SK-N-SH (cell line): ENCODE data around the gene SCNM1. TPM values are rescaled to one million over a fixed set of nuclear protein-coding genes. Genes with fewer than 3 reads are reported as not detected.

Experiments
- CTCF ChIA-PET: fragments of 300-600, 350-600 bp; formaldehyde crosslinking; extraction: SDS; loops from one replicate; lab custom pipeline; 2021; lab: Yijun Ruan, JAX
- POLR2A ChIA-PET: fragments of 350-600 bp; sonication (Branson Sonifier 250); formaldehyde crosslinking; extraction: SDS; loops from one replicate; lab custom pipeline; 2020; ENCODE audit warnings: antibody characterized with exemption, inconsistent platforms; lab: Yijun Ruan, JAX
- DNase-seq: peaks from one replicate; pipeline ENCODE4 v3.0.0; 2012
- H2AFZ ChIP-seq: fragments of 200-600 bp; sonication (generic); 2 replicates; pipeline ENCODE4 v1.8.1; 2016; ENCODE audit warnings: antibody characterized with exemption, mild to moderate bottlenecking, low read depth
- H3F3A ChIP-seq: fragments of 200-600 bp; sonication (generic); replicated peaks from 2 replicates; pipeline ENCODE3; 2016; ENCODE audit warnings: antibody characterized with exemption, mild to moderate bottlenecking; ENCODE audit not compliant: insufficient read depth
- H3K27ac ChIP-seq, 2 experiments: fragments of 200-500 bp in 1 of 2; fragments of 200-600 bp in 1 of 2; sonication (Bioruptor generic) in 1 of 2; sonication (generic), shearing (Covaris generic) in 1 of 2; 2 replicates each; pipeline versions ENCODE4 v1.5.1 to v1.6.1; 2014 to 2016; ENCODE audit warnings: low read depth in 2 of 2, inconsistent platforms in 1 of 2, low read length in 1 of 2, mild to moderate bottlenecking in 1 of 2, mixed read lengths in 1 of 2
- H3K27me3 ChIP-seq: fragments of 200-600 bp; sonication (generic), shearing (Covaris generic); 2 replicates; pipeline ENCODE4 v1.6.1; 2016; ENCODE audit warnings: mixed run types; ENCODE audit not compliant: insufficient read depth
- H3K36me3 ChIP-seq, 2 experiments: fragments of 200-500 bp in 1 of 2; fragments of 200-600 bp in 1 of 2; sonication (Bioruptor generic) in 1 of 2; sonication (generic) in 1 of 2; replicated peaks in 1 of 2; 2 replicates each; pipeline versions ENCODE3 to v1.5.1; 2014 to 2016; ENCODE audit warnings: low read length in 1 of 2, mild to moderate bottlenecking in 1 of 2; ENCODE audit not compliant: insufficient read depth in 2 of 2, control insufficient read depth in 1 of 2
- H3K4me1 ChIP-seq, 2 experiments: fragments of 200-500 bp in 1 of 2; fragments of 200-600 bp in 1 of 2; sonication (Bioruptor generic) in 1 of 2; sonication (generic), shearing (Covaris generic) in 1 of 2; 2 replicates each; pipeline versions ENCODE4 v1.5.1 to v1.6.1; 2014 to 2016; ENCODE audit warnings: low read depth in 1 of 2, low read length in 1 of 2, mixed run types in 1 of 2; ENCODE audit not compliant: insufficient read depth in 2 of 2, control insufficient read depth in 1 of 2
- H3K4me2 ChIP-seq: fragments of 200-600 bp; sonication (generic), shearing (Covaris generic); 2 replicates; pipeline ENCODE4 v1.6.1; 2017; ENCODE audit warnings: mixed run types
- H3K4me3 ChIP-seq, 2 experiments: fragments of 200-500 bp in 1 of 2; fragments of 200-600 bp in 1 of 2; sonication (Bioruptor generic) in 1 of 2; sonication (generic), shearing (Covaris generic) in 1 of 2; 2 replicates each; pipeline versions ENCODE4 v1.5.1 to v1.8.1; 2014 to 2016; ENCODE audit warnings: low read depth in 2 of 2, inconsistent platforms in 1 of 2, low read length in 1 of 2, mild to moderate bottlenecking in 1 of 2, mixed read lengths in 1 of 2, moderate library complexity in 1 of 2
- H3K79me2 ChIP-seq: fragments of 200-600 bp; sonication (generic); 2 replicates; pipeline ENCODE4 v1.8.1; 2017; ENCODE audit warnings: mild to moderate bottlenecking; ENCODE audit not compliant: insufficient read depth
- H3K9ac ChIP-seq: fragments of 200-600 bp; sonication (generic); 2 replicates; pipeline ENCODE4 v1.6.1; 2017; ENCODE audit warnings: mixed run types
- H3K9me2 ChIP-seq: fragments of 200-600 bp; sonication (generic); 2 replicates; pipeline ENCODE4 v1.6.1; 2017; ENCODE audit warnings: mixed run types
- H3K9me3 ChIP-seq: fragments of 200-600 bp; sonication (generic); 2 replicates; pipeline ENCODE4 v1.6.1; 2017; ENCODE audit warnings: mixed run types, mild to moderate bottlenecking, moderate library complexity
- H4K20me1 ChIP-seq: fragments of 200-600 bp; sonication (generic); 2 replicates; pipeline ENCODE4 v1.6.1; 2017; ENCODE audit warnings: mild to moderate bottlenecking, mixed run types; ENCODE audit not compliant: insufficient read depth
- RFX5 ChIP-seq: IDR thresholded peaks from 2 replicates; pipeline ENCODE4 v1.6.1; 2012; ENCODE audit warnings: mild to moderate bottlenecking, improper control_type of control experiment, low read length
- TEAD4 ChIP-seq: IDR thresholded peaks from 2 replicates; pipeline ENCODE4 v1.4.0; 2012; ENCODE audit warnings: mild to moderate bottlenecking, borderline replicate concordance; ENCODE audit not compliant: insufficient read depth
- YY1 ChIP-seq: IDR thresholded peaks from 2 replicates; pipeline ENCODE4 v1.4.0; 2012; ENCODE audit warnings: low read depth, mild to moderate bottlenecking
- WGBS: methylation state at CpG from one replicate; pipeline ENCODE4 v1.1.6; 2017; ENCODE audit warnings: low lambda C conversion rate; 5-methylcytosine and 5-hydroxymethylcytosine counted together
- polyA plus RNA-seq, 3 experiments: library from polyadenylated mRNA; depleted of rRNA; stranded (reverse); fragments of >200 nt; gene quantifications; 2 replicates each; pipeline ENCODE4 v1.2.3, GENCODE V29; 2012
- TF ChIP-seq, protein P1 (sequence below): IDR thresholded peaks from 2 replicates; pipeline ENCODE4 v1.4.0; 2012; ENCODE audit warnings: low read depth, borderline replicate concordance
- TF ChIP-seq, protein P2 (sequence below): IDR thresholded peaks from 2 replicates; pipeline ENCODE4 v1.4.0; 2012; ENCODE audit warnings: low read depth
- TF ChIP-seq, protein P3 (sequence below): IDR thresholded peaks from 2 replicates; pipeline ENCODE4 v1.6.1; 2012; ENCODE audit warnings: mild to moderate bottlenecking, low read depth, low read length, moderate library complexity

Gene SCNM1
- polyA plus RNA-seq, 1 of the 3 experiments (the other 2 are of a cell fraction): 27.8 TPM

DNA sequence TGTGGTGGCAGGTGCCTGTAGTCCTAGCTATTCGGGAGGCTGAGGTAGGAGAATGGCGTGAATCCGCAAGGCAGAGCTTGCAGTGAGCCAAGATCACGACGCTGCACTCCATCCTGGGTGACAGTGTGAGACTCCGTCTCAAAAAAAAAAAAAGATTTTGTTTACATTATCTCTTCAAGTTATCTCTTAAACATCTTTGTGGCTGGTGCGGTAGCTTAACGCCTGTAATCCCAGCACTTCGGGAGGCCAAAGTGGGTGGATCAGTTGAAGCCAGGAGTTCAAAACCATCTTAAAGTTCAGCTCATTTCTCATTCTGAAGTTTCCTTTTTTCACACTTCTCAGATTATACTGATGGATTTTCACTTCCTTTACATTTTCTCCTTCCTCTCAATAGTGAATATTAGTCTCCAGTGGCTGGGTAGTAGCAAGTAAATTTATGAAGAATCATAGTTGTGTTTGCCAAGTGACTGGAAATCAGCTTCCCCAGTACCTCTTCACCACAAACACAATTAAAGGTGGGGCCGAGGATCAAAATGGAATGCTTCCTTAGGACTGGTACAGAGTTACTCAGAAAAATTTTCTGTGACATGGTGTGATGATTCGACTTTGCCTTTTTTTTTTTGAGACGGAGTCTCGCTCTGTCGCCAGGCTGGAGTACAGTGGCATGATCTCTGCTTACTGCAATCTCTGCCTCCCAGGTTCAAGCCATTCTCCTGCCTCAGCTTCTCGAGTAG lies 46.2 kb downstream of the SCNM1 start:
- Histone ChIP-seq H3K9me3 (no peaks in the 10 kb centered on the region), H3K27me3 (no peaks in the 10 kb centered on the region), H3K9me2 (no peaks in the 10 kb centered on the region), H3K4me3 (no peak overlapping the region), H3K36me3 (peaks cover 2 to 50% of the 10 kb centered on the region in 2 experiments), H3K9ac (no peak overlapping the region), H3K79me2 (peaks cover 100% of the 10 kb centered on the region), H2AFZ (no peak overlapping the region), H4K20me1 (peaks cover 78% of the 10 kb centered on the region), H3K4me1 (no peaks in the 10 kb centered on the region), H3K27ac (no peak overlapping the region), H3F3A (peaks cover 18% of the 10 kb centered on the region), H3K4me2 (no peak overlapping the region)
- DNase-seq: no peak
- TF ChIP-seq, protein P1, sequence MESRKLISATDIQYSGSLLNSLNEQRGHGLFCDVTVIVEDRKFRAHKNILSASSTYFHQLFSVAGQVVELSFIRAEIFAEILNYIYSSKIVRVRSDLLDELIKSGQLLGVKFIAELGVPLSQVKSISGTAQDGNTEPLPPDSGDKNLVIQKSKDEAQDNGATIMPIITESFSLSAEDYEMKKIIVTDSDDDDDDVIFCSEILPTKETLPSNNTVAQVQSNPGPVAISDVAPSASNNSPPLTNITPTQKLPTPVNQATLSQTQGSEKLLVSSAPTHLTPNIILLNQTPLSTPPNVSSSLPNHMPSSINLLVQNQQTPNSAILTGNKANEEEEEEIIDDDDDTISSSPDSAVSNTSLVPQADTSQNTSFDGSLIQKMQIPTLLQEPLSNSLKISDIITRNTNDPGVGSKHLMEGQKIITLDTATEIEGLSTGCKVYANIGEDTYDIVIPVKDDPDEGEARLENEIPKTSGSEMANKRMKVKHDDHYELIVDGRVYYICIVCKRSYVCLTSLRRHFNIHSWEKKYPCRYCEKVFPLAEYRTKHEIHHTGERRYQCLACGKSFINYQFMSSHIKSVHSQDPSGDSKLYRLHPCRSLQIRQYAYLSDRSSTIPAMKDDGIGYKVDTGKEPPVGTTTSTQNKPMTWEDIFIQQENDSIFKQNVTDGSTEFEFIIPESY: no peak
- TF ChIP-seq, protein P2, sequence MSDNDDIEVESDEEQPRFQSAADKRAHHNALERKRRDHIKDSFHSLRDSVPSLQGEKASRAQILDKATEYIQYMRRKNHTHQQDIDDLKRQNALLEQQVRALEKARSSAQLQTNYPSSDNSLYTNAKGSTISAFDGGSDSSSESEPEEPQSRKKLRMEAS: no peak
- ChIA-PET POLR2A (interaction anchor here (0.6 kb wide), 1 partner anchor 648 kb away, joined by 4 read pairs; no protein-coding TSS in a partner anchor), CTCF (interaction anchor here (1.0 kb wide), 2 partner anchors 36 to 40 kb away, joined by 3 to 4 read pairs; partner anchors contain the start of gene TMOD4)
- 89% methylated on average over 15 of the region's 15 CpGs for WGBS

DNA sequence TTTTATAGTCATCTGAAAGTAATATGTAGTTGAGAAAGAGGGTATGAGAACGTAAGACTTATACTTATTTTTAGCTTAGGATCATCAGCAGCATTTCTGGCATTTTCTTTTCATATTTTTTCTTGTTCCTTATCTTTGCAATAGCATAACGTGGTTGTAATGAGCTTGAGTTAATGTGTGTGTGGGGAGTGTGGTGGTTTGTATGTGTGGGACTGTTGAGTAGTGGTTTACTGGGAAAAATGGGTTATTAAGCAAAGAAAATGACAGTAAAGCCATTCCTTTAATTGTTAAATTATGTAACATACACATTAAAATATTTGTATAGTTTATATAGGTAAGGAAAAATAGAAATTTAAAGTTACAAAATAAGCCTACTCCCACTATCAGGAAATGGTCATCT lies 47.6 kb downstream of the SCNM1 start:
- H3K36me3 ChIP-seq: peaks cover 0 to 38% of the 10 kb centered on the region in 2 experiments

More for the DNA sequence above, 47.6 kb downstream of the SCNM1 start:
- CTCF ChIA-PET: no interaction called here
- 52% methylated on average over 2 of the region's 2 CpGs for WGBS
- TF ChIP-seq, protein P3, sequence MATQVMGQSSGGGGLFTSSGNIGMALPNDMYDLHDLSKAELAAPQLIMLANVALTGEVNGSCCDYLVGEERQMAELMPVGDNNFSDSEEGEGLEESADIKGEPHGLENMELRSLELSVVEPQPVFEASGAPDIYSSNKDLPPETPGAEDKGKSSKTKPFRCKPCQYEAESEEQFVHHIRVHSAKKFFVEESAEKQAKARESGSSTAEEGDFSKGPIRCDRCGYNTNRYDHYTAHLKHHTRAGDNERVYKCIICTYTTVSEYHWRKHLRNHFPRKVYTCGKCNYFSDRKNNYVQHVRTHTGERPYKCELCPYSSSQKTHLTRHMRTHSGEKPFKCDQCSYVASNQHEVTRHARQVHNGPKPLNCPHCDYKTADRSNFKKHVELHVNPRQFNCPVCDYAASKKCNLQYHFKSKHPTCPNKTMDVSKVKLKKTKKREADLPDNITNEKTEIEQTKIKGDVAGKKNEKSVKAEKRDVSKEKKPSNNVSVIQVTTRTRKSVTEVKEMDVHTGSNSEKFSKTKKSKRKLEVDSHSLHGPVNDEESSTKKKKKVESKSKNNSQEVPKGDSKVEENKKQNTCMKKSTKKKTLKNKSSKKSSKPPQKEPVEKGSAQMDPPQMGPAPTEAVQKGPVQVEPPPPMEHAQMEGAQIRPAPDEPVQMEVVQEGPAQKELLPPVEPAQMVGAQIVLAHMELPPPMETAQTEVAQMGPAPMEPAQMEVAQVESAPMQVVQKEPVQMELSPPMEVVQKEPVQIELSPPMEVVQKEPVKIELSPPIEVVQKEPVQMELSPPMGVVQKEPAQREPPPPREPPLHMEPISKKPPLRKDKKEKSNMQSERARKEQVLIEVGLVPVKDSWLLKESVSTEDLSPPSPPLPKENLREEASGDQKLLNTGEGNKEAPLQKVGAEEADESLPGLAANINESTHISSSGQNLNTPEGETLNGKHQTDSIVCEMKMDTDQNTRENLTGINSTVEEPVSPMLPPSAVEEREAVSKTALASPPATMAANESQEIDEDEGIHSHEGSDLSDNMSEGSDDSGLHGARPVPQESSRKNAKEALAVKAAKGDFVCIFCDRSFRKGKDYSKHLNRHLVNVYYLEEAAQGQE: no peak
- TF ChIP-seq, protein P2: no peak
- TF ChIP-seq RFX5: no peak
- no peak for TF ChIP-seq YY1
- TF ChIP-seq TEAD4: no peak
- Histone ChIP-seq H4K20me1 (peaks cover 81% of the 10 kb centered on the region), H3K27me3 (no peaks in the 10 kb centered on the region), H3K4me2 (no peak overlapping the region), H3K27ac (no peak overlapping the region), H3K4me3 (no peak overlapping the region), H3F3A (peaks cover 13% of the 10 kb centered on the region), H3K4me1 (no peaks in the 10 kb centered on the region), H3K79me2 (peaks cover 100% of the 10 kb centered on the region), H3K9me3 (no peaks in the 10 kb centered on the region), H2AFZ (no peak overlapping the region), H3K9ac (no peak overlapping the region), H3K9me2 (no peaks in the 10 kb centered on the region)
- POLR2A ChIA-PET: no interaction called here
- DNase-seq: no peak

Other genes starting within 250 kb of the SCNM1 start
- 29.9 and 43.0 TPM in 2 replicates for gene SETDB1, start 239.8 kb upstream of the SCNM1 start, polyA plus RNA-seq (2012; rRNA removed)
- 150 and 225 TPM in 2 replicates for gene CERS2, start 191.3 kb upstream of the SCNM1 start, polyA plus RNA-seq (2012; rRNA removed)
- gene ANXA9, start 183.9 kb upstream of the SCNM1 start, polyA plus RNA-seq (2012; rRNA removed): 0.07 and 0.21 TPM in 2 replicates
- gene MINDY1, start 159.2 kb upstream of the SCNM1 start, polyA plus RNA-seq (2012; rRNA removed): 6.0 and 6.7 TPM in 2 replicates
- 7.3 and 8.2 TPM in 2 replicates for gene PRUNE1, start 157.7 kb upstream of the SCNM1 start, polyA plus RNA-seq (2012; rRNA removed)
- gene BNIPL, start 129.6 kb upstream of the SCNM1 start, polyA plus RNA-seq (2012; rRNA removed): 0.12 and 0.16 TPM in 2 replicates
- 3.0 and 5.5 TPM in 2 replicates for gene C1orf56, start 118.4 kb upstream of the SCNM1 start, polyA plus RNA-seq (2012; rRNA removed)
- gene CDC42SE1, start 106.5 kb upstream of the SCNM1 start, polyA plus RNA-seq (2012; rRNA removed): 47.8 and 65.6 TPM in 2 replicates
- gene MLLT11, start 105.7 kb upstream of the SCNM1 start, polyA plus RNA-seq (2012; rRNA removed): 26.7 and 33.8 TPM in 2 replicates
- gene GABPB2, start 95.4 kb upstream of the SCNM1 start, polyA plus RNA-seq (2012; rRNA removed): 2.4 and 3.9 TPM in 2 replicates
- gene SEMA6C, start 19.5 kb upstream of the SCNM1 start, polyA plus RNA-seq (2012; rRNA removed): 3.1 and 4.0 TPM in 2 replicates
- gene TNFAIP8L2, start 9.5 kb upstream of the SCNM1 start, polyA plus RNA-seq (2012; rRNA removed): not detected in 2 replicates
- gene LYSMD1, start 242 bp upstream of the SCNM1 start, polyA plus RNA-seq (2012; rRNA removed): 4.5 and 5.1 TPM in 2 replicates
- 0.57 and 0.59 TPM in 2 replicates for gene TMOD4, start 9.8 kb downstream of the SCNM1 start, polyA plus RNA-seq (2012; rRNA removed)
- 80.2 and 104 TPM in 2 replicates for gene VPS72, start 24.1 kb downstream of the SCNM1 start, polyA plus RNA-seq (2012; rRNA removed)
- gene PIP5K1A, start 32.4 kb downstream of the SCNM1 start, polyA plus RNA-seq (2012; rRNA removed): 66.0 and 94.1 TPM in 2 replicates
- gene PSMD4, start 88.6 kb downstream of the SCNM1 start, polyA plus RNA-seq (2012; rRNA removed): 419 and 518 TPM in 2 replicates
- 14.6 and 15.8 TPM in 2 replicates for gene ZNF687, start 116.2 kb downstream of the SCNM1 start, polyA plus RNA-seq (2012; rRNA removed)
- 62.9 and 76.6 TPM in 2 replicates for gene PI4KB, start 161.3 kb downstream of the SCNM1 start, polyA plus RNA-seq (2012; rRNA removed)
- 29.1 and 49.0 TPM in 2 replicates for gene RFX5, start 181.1 kb downstream of the SCNM1 start, polyA plus RNA-seq (2012; rRNA removed)
- 0.11 and 0.16 TPM in 2 replicates for gene SELENBP1, start 206.6 kb downstream of the SCNM1 start, polyA plus RNA-seq (2012; rRNA removed)
- gene PSMB4, start 233.4 kb downstream of the SCNM1 start, polyA plus RNA-seq (2012; rRNA removed): 716 and 754 TPM in 2 replicates